Measurements from ENCODE around the gene OR3A2. TPM values are rescaled to one million over a fixed set of nuclear protein-coding genes. Genes with fewer than 3 reads are reported as not detected.

The OR3A2 gene
- total and polyA plus RNA-seq, 9 of the 15 experiments (the other 6 are each of a cell fraction or from before 2014, with no cell fraction given) = not detected

GRCh38 chr17:3401786-3402185, 15.7 kb upstream of the OR3A2 start:
- H3K4me3 ChIP-seq = no peak overlapping the region
- H3K27ac ChIP-seq (ENCODE audit: extremely low read depth, low read depth, low read length) = no peak overlapping the region
- in situ Hi-C loops (cut with MboI) = no loop called here
- no peak overlapping the region for H3K4me2 ChIP-seq (ENCODE audit: insufficient read depth, low read length)
- no peak for FAIRE-seq
- no TSS peak for BruUV-seq (replicated peaks)
- H3K36me3 ChIP-seq (ENCODE audit: control insufficient read depth, insufficient read depth, low read length) = no peaks in the 10 kb centered on the region
- H3K9ac ChIP-seq (ENCODE audit: insufficient read depth in 1 of 2, low read depth in 2 of 2, low read length in 2 of 2) = no peak overlapping the region
- ChIA-PET CTCF (ENCODE audit: low intra/inter-chr PET ratio) (no interaction called here), POLR2A (no interaction called here)
- no peak overlapping the region for H2AFZ ChIP-seq (ENCODE audit: low read depth, low read length)
- H3K27me3 ChIP-seq (ENCODE audit: control insufficient read depth in 2 of 2, insufficient read depth in 2 of 2, low read length in 2 of 2) = no peaks in the 10 kb centered on the region
- DNase-seq (ENCODE audit: extremely low read depth in 1 of 4, low spot score in 3 of 4) = no peak
- no peaks in the 10 kb centered on the region for H3K9me3 ChIP-seq (replicated peaks; ENCODE audit: control insufficient read depth, insufficient read depth, low read depth, low read length)
- 0% methylated on average over 2 of the region's 2 CpGs for WGBS (ENCODE audit: insufficient coverage, low coverage, missing lambda C conversion rate)
- H4K20me1 ChIP-seq (replicated peaks; ENCODE audit: control insufficient read depth, insufficient read depth, low read length) = no peaks in the 10 kb centered on the region
- intact Hi-C loops (cut with micrococcal nuclease) = no loop called here
- H3K79me2 ChIP-seq (ENCODE audit: control insufficient read depth, insufficient read depth, low read length) = no peaks in the 10 kb centered on the region
- TF ChIP-seq CREM (IDR thresholded peaks at IDR 0.05; ENCODE audit: low read depth) (no peak), FOXA3 (CRISPR knock-in tag; conservative IDR thresholded peaks at IDR 0.05 in 1 of 2, IDR thresholded peaks at IDR 0.05 in 1 of 2) (no peak), SUPT5H (IDR thresholded peaks at IDR 0.05) (no peak), SMAD2 (IDR thresholded peaks at IDR 0.05; ENCODE audit: low read depth, low read length) (no peak), RUNX1 (IDR thresholded peaks at IDR 0.05; ENCODE audit: low read depth) (no peak), GABPA (tag; conservative IDR thresholded peaks at IDR 0.05; ENCODE audit: low read depth) (no peak), CCNT2 (IDR thresholded peaks at IDR 0.05; ENCODE audit: borderline replicate concordance, extremely low read depth, insufficient read length, low read depth, low read length) (no peak)
- H3K9me1 ChIP-seq (ENCODE audit: control insufficient read depth, insufficient read depth, low read length) = no peaks in the 10 kb centered on the region
- no peaks in the 10 kb centered on the region for H3K4me1 ChIP-seq (replicated peaks in 1 of 2; ENCODE audit: control insufficient read depth in 2 of 2, insufficient read depth in 2 of 2, low read length in 2 of 2)
- no peak for ATAC-seq

GRCh38 chr17:3400055-3400454, 13.9 kb upstream of the OR3A2 start:
- FAIRE-seq (no peak), DNase-seq (ENCODE audit: extremely low read depth in 1 of 4, low spot score in 3 of 4) (no peak), ATAC-seq (no peak)
- intact Hi-C loops (cut with micrococcal nuclease) = no loop called here
- Histone ChIP-seq H3K4me3 (no peak overlapping the region), H3K4me1 (replicated peaks in 1 of 2; ENCODE audit: control insufficient read depth in 2 of 2, insufficient read depth in 2 of 2, low read length in 2 of 2) (no peaks in the 10 kb centered on the region), H2AFZ (ENCODE audit: low read depth, low read length) (no peak overlapping the region), H4K20me1 (replicated peaks; ENCODE audit: control insufficient read depth, insufficient read depth, low read length) (no peaks in the 10 kb centered on the region), H3K9ac (ENCODE audit: insufficient read depth in 1 of 2, low read depth in 2 of 2, low read length in 2 of 2) (no peak overlapping the region), H3K27me3 (ENCODE audit: control insufficient read depth in 2 of 2, insufficient read depth in 2 of 2, low read length in 2 of 2) (no peaks in the 10 kb centered on the region), H3K9me3 (replicated peaks; ENCODE audit: control insufficient read depth, insufficient read depth, low read depth, low read length) (no peaks in the 10 kb centered on the region), H3K79me2 (ENCODE audit: control insufficient read depth, insufficient read depth, low read length) (no peaks in the 10 kb centered on the region), H3K36me3 (ENCODE audit: control insufficient read depth, insufficient read depth, low read length) (no peaks in the 10 kb centered on the region), H3K27ac (ENCODE audit: extremely low read depth, low read depth, low read length) (no peak overlapping the region), H3K4me2 (ENCODE audit: insufficient read depth, low read length) (no peak overlapping the region), H3K9me1 (ENCODE audit: control insufficient read depth, insufficient read depth, low read length) (no peaks in the 10 kb centered on the region)
- POLR2A ChIA-PET = no interaction called here
- CTCF ChIA-PET (ENCODE audit: low intra/inter-chr PET ratio) = no interaction called here
- WGBS (ENCODE audit: insufficient coverage, low coverage, missing lambda C conversion rate) = 2% methylated on average over 6 of the region's 6 CpGs
- TF ChIP-seq NFIC (IDR thresholded peaks at IDR 0.05) (peak; percentile 8; the same call in 1 of the 2 replicates), CTBP1 (IDR thresholded peaks at IDR 0.05; ENCODE audit: borderline replicate concordance) (no peak), CCAR2 (IDR thresholded peaks at IDR 0.05; ENCODE audit: low read depth, low read length) (no peak)
- no TSS peak for BruUV-seq (replicated peaks)
- in situ Hi-C loops (cut with MboI) = no loop called here
